Thoracic aorta (tissue), 2 donors: ENCODE measurements around the gene STEAP1. TPM values are rescaled to one million over a fixed set of nuclear protein-coding genes. Genes with fewer than 3 reads are reported as not detected.

Experiments used
- ATAC-seq: fragments of 150-250 bp; one replicate; pipeline ENCODE4 v1.8.0; 2017; ENCODE audit warnings: low read depth; ENCODE audit not compliant: insufficient number of reproducible peaks, low FRiP score
- DNase-seq: peaks from one replicate; pipeline ENCODE4 v3.0.0-alpha.2; 2020; ENCODE audit warnings: low spot score
- H3K27ac ChIP-seq, 2 donors: fragments of 200-600 bp; sonication (generic); 1 replicate in 1 of 2; 2 replicates in 1 of 2; pipeline ENCODE4 v1.5.1; 2016; ENCODE audit warnings: mild to moderate bottlenecking in 2 of 2, moderate library complexity in 2 of 2
- H3K27me3 ChIP-seq: fragments of 200-600 bp; sonication (generic); replicated peaks from 2 replicates; pipeline ENCODE4 v1.6.0; 2016; ENCODE audit warnings: mild to moderate bottlenecking; ENCODE audit not compliant: insufficient read depth
- H3K36me3 ChIP-seq: fragments of 200-600 bp; sonication (generic); one replicate; pipeline ENCODE4 v1.5.1; 2016
- H3K4me1 ChIP-seq, 2 donors: fragments of 200-600 bp; sonication (generic); 1 replicate in 1 of 2; 2 replicates in 1 of 2; pipeline versions ENCODE4 v1.5.1 to v1.6.0; 2016; ENCODE audit warnings: low read depth in 2 of 2, mild to moderate bottlenecking in 1 of 2; ENCODE audit not compliant: control insufficient read depth in 1 of 2
- H3K4me3 ChIP-seq: fragments of 200-600 bp; sonication (generic); 2 replicates; pipeline ENCODE4 v1.5.1; 2016; ENCODE audit warnings: mild to moderate bottlenecking
- H3K9me3 ChIP-seq: fragments of 200-600 bp; sonication (generic); 2 replicates; pipeline ENCODE4 v1.5.1; 2016
- CTCF ChIP-seq: fragments of 200-600 bp; sonication (generic); IDR thresholded peaks from one replicate; pipeline ENCODE4 v1.5.1; 2019; ENCODE audit warnings: antibody characterized with exemption
- total RNA-seq, 2 donors: library from RNA; depleted of rRNA; stranded (reverse); fragments of >200 nt; gene quantifications; one replicate each; pipeline versions ENCODE4 v1.1.0 to v1.2.3, GENCODE V29; 2016

Gene STEAP1
- total RNA-seq, 2 donors from 2014 or later = 15.6 to 26.5 TPM

DNA sequence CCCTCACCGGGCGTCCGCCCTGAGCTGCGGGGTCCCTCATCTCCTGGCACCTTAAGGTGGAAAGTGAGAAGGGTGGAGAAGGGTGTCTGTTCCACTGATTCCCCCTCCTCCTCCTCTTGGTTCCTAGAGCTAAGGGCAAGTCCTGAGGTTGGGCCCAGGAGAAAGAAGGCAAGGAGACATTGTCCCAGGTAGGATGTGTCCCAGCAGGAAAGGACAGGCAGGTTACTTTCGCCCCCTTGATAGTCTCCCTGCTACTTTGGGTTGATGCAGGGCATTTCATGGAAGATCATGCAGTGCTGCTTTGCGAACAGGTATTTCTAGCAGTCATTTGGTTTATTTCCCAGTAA lies 57.9 kb downstream of the STEAP1 start:
- H3K4me3 ChIP-seq = peak overlapping the region; percentile 80
- no peaks in the 10 kb centered on the region for H3K27me3 ChIP-seq
- H3K4me1 ChIP-seq = peaks cover 4 to 12% of the 10 kb centered on the region in 2 donors
- no peaks in the 10 kb centered on the region for H3K9me3 ChIP-seq
- ATAC-seq = no peak
- no peak for TF ChIP-seq CTCF
- no peak for DNase-seq
- no peaks in the 10 kb centered on the region for H3K36me3 ChIP-seq
- H3K27ac ChIP-seq = peak overlapping the region; percentile 72 to 80

GRCh38 chr7:90213521-90213920 lies 59.3 kb downstream of the STEAP1 start:
- Histone ChIP-seq H3K36me3 (no peaks in the 10 kb centered on the region), H3K27ac (no peak overlapping the region), H3K4me3 (no peak overlapping the region), H3K4me1 (peaks cover 4 to 12% of the 10 kb centered on the region in 2 donors), H3K27me3 (no peaks in the 10 kb centered on the region), H3K9me3 (no peaks in the 10 kb centered on the region)
- TF ChIP-seq CTCF = no peak
- DNase-seq (no peak), ATAC-seq (no peak)

Other genes starting within 250 kb of the STEAP1 start
- 10 to 100 TPM; 27.7 to 31.0 TPM for gene STEAP2, start 57.3 kb downstream of the STEAP1 start, total RNA-seq
- gene CFAP69, start 90.7 kb downstream of the STEAP1 start, total RNA-seq = 10 to 100 TPM in 1 of 2 donors, 1 to 10 TPM in 1; 3.8 to 14.0 TPM
- gene FAM237B, start 166.8 kb downstream of the STEAP1 start, total RNA-seq = not detected
- gene GTPBP10, start 192.2 kb downstream of the STEAP1 start, total RNA-seq = 10 to 100 TPM in 1 of 2 donors, 1 to 10 TPM in 1; 7.4 to 16.2 TPM
- gene CLDN12, start 249.0 kb downstream of the STEAP1 start, total RNA-seq = 10 to 100 TPM; 24.1 to 30.5 TPM